K562 (cell line): ENCODE data around the gene MCAM. TPM values are rescaled to one million over a fixed set of nuclear protein-coding genes. Genes with fewer than 3 reads are reported as not detected.

Experiments used
- ATAC-seq: fragments of 200-7000 bp; cut with Tn5 transposase; 3 replicates; pipeline ENCODE4 v1.9.1; 2020; ENCODE audit warnings: moderate library complexity
- BruUV-seq: library from RNA; stranded (reverse); fragments of 400-500 nt; replicated peaks from 2 replicates; lab custom pipeline; 2021; lab: Mats Ljungman, UMichigan
- CTCF ChIA-PET: fragments of 300-600 bp; formaldehyde crosslinking; extraction: SDS; loops from one replicate; lab custom pipeline; 2021; ENCODE audit warnings: low intra/inter-chr PET ratio; lab: Yijun Ruan, JAX
- POLR2A ChIA-PET: fragments of 300-600, 350-650 bp; sonication (Branson Sonifier 250); formaldehyde crosslinking; extraction: SDS; loops from one replicate; lab custom pipeline; 2021; ENCODE audit warnings: antibody characterized with exemption, inconsistent platforms; lab: Yijun Ruan, JAX
- DNase-seq, 4 experiments: peaks; one replicate each; pipeline versions ENCODE4 v3.0.0 to v3.0.0-alpha.2; 2011 to 2018; ENCODE audit warnings: low spot score in 3 of 4, mixed read lengths in 3 of 4; ENCODE audit errors: extremely low read depth in 1 of 4
- FAIRE-seq: peaks from 2 replicates; lab custom pipeline; 2011; peaks lifted over from hg19 to GRCh38; lab: Jason Lieb, UNC
- H2AFZ ChIP-seq: 2 replicates; pipeline ENCODE4 v1.6.0; 2011; ENCODE audit warnings: low read depth, low read length, control low read depth, inconsistent platforms
- H3K27ac ChIP-seq: fragments of 200-600 bp; 3 replicates; pipeline ENCODE4 v1.8.0; 2011; ENCODE audit warnings: low read depth, mild to moderate bottlenecking, control low read depth, inconsistent platforms, low read length, moderate library complexity, mixed read lengths; ENCODE audit errors: extremely low read depth
- H3K27me3 ChIP-seq, 2 experiments: fragments of 300-600 bp in 1 of 2; 2 replicates in 1 of 2; 3 replicates in 1 of 2; pipeline versions ENCODE4 v1.6.0 to v1.8.0; 2011; ENCODE audit warnings: inconsistent platforms in 2 of 2, low read length in 2 of 2, mild to moderate bottlenecking in 1 of 2, mixed read lengths in 1 of 2, moderate library complexity in 1 of 2; ENCODE audit not compliant: control insufficient read depth in 2 of 2, insufficient read depth in 2 of 2
- H3K36me3 ChIP-seq: fragments of 300-600 bp; 3 replicates; pipeline ENCODE4 v1.8.0; 2011; ENCODE audit warnings: mild to moderate bottlenecking, low read length, inconsistent platforms; ENCODE audit not compliant: control insufficient read depth, insufficient read depth
- H3K4me1 ChIP-seq, 2 experiments: fragments of 200-600 bp in 1 of 2; replicated peaks in 1 of 2; 2 replicates in 1 of 2; 3 replicates in 1 of 2; pipeline versions ENCODE4 v1.5.1 to v1.8.0; 2011; ENCODE audit warnings: inconsistent platforms in 2 of 2, low read length in 2 of 2, mild to moderate bottlenecking in 1 of 2, mixed read lengths in 1 of 2, moderate library complexity in 1 of 2; ENCODE audit not compliant: control insufficient read depth in 2 of 2, insufficient read depth in 2 of 2
- H3K4me2 ChIP-seq: 2 replicates; pipeline ENCODE4 v1.6.1; 2011; ENCODE audit warnings: low read length, control low read depth, inconsistent platforms, mixed read lengths; ENCODE audit not compliant: insufficient read depth
- H3K4me3 ChIP-seq: fragments of 200-600 bp; sonication (generic), shearing (Covaris generic); 2 replicates; pipeline ENCODE4 v1.5.1; 2016; ENCODE audit warnings: control low read depth, inconsistent platforms
- H3K79me2 ChIP-seq: fragments of 200-600 bp; 3 replicates; pipeline ENCODE4 v1.8.0; 2011; ENCODE audit warnings: low read length, inconsistent platforms; ENCODE audit not compliant: control insufficient read depth, insufficient read depth
- H3K9ac ChIP-seq, 2 experiments: 2 replicates each; pipeline versions ENCODE4 v1.6.0 to v1.6.1; 2011; ENCODE audit warnings: low read depth in 2 of 2, low read length in 2 of 2, control low read depth in 1 of 2, inconsistent platforms in 1 of 2, mild to moderate bottlenecking in 1 of 2, mixed read lengths in 1 of 2; ENCODE audit not compliant: insufficient read depth in 1 of 2
- H3K9me1 ChIP-seq: one replicate; pipeline ENCODE4 v1.6.0; 2011; ENCODE audit warnings: inconsistent platforms, mild to moderate bottlenecking, low read length, moderate library complexity; ENCODE audit not compliant: control insufficient read depth, insufficient read depth
- H3K9me3 ChIP-seq: replicated peaks from 2 replicates; pipeline ENCODE4 v1.5.1; 2011; ENCODE audit warnings: low read depth, low read length, inconsistent platforms; ENCODE audit not compliant: control insufficient read depth, insufficient read depth
- H4K20me1 ChIP-seq: replicated peaks from 2 replicates; pipeline ENCODE4 v1.6.1; 2011; ENCODE audit warnings: low read length, inconsistent platforms, mixed read lengths; ENCODE audit not compliant: control insufficient read depth, insufficient read depth
- BRD4 ChIP-seq: fragments of 200-600 bp; sonication (generic); IDR thresholded peaks from 2 replicates; pipeline ENCODE4 v1.6.1; 2017; ENCODE audit warnings: inconsistent platforms
- CBFB ChIP-seq: sonication (generic); formaldehyde crosslinking; IDR thresholded peaks from 2 replicates; pipeline ENCODE4 v1.4.0; 2020; ENCODE audit warnings: mild to moderate bottlenecking, missing genetic modification reagents
- CBX3 ChIP-seq, 2 experiments: IDR thresholded peaks; 1 replicate in 1 of 2; 2 replicates in 1 of 2; pipeline ENCODE4 v1.6.1; 2012; ENCODE audit warnings: inconsistent platforms in 2 of 2, low read length in 2 of 2, borderline replicate concordance in 1 of 2, control low read depth in 1 of 2
- DIDO1 ChIP-seq: fragments of 450-650 bp; IDR thresholded peaks from 2 replicates; pipeline ENCODE4 v1.6.1; 2016; ENCODE audit warnings: low read depth, missing biosample characterization, missing genetic modification characterization
- PTBP1 ChIP-seq: fragments of 200-400 bp; formaldehyde crosslinking; IDR thresholded peaks from 2 replicates; pipeline ENCODE4 v1.6.1; 2017; ENCODE audit warnings: low read depth, low read length
- RAD21 ChIP-seq, 2 experiments: fragments of 250-450 bp in 1 of 2; fragments of 450-650 bp in 1 of 2; sonication (Bioruptor Pico) in 1 of 2; formaldehyde crosslinking in 1 of 2; IDR thresholded peaks in 1 of 2; conservative IDR thresholded peaks in 1 of 2; 2 replicates each; pipeline versions ENCODE4 v1.4.0 to v1.8.0; 2020 to 2022; ENCODE audit warnings: mild to moderate bottlenecking in 2 of 2, moderate library complexity in 1 of 2
- RBBP5 ChIP-seq: fragments of 200-600 bp; sonication (generic); IDR thresholded peaks from 2 replicates; pipeline ENCODE4 v1.6.1; 2012; ENCODE audit warnings: borderline replicate concordance, mild to moderate bottlenecking, low read length, control low read depth, inconsistent platforms; ENCODE audit not compliant: insufficient read depth, poor library complexity, severe bottlenecking
- SIX5 ChIP-seq, 2 experiments: IDR thresholded peaks; 2 replicates each; pipeline ENCODE4 v1.6.1; 2011; ENCODE audit warnings: low read length in 2 of 2, borderline replicate concordance in 1 of 2, low read depth in 1 of 2, mild to moderate bottlenecking in 1 of 2, moderate library complexity in 1 of 2; ENCODE audit not compliant: insufficient read depth in 1 of 2
- SLC30A9 ChIP-seq: fragments of 250-450 bp; sonication (Bioruptor Pico); IDR thresholded peaks from 2 replicates; pipeline ENCODE4 v1.8.0; 2022; ENCODE audit warnings: mild to moderate bottlenecking, moderate library complexity
- TAF9B ChIP-seq: fragments of 450-650 bp; IDR thresholded peaks from 2 replicates; pipeline ENCODE4 v1.6.1; 2018; ENCODE audit warnings: mild to moderate bottlenecking; ENCODE audit not compliant: partially characterized antibody
- TRIM28 ChIP-seq: fragments of 450-650 bp; IDR thresholded peaks from 2 replicates; pipeline ENCODE4 v1.6.1; 2017
- ZBTB8A ChIP-seq: fragments of 450-650 bp; IDR thresholded peaks from 2 replicates; pipeline ENCODE4 v1.6.1; 2018; ENCODE audit warnings: mild to moderate bottlenecking, moderate library complexity; ENCODE audit not compliant: partially characterized antibody
- ZFX ChIP-seq: sonication (generic); formaldehyde crosslinking; IDR thresholded peaks from 2 replicates; pipeline ENCODE4 v1.8.0; 2022; ENCODE audit warnings: mild to moderate bottlenecking, missing genetic modification reagents, moderate library complexity
- ZNF589 ChIP-seq: fragments of 200-800 bp; sonication (Bioruptor generic); IDR thresholded peaks from 2 replicates; pipeline ENCODE4 v1.6.1; 2016; ENCODE audit warnings: low read depth, missing genetic modification characterization, missing compliant biosample characterization
- ZNF707 ChIP-seq: fragments of 250-450 bp; sonication (Bioruptor Pico); conservative IDR thresholded peaks from 2 replicates; pipeline ENCODE4 v1.8.0; 2022; ENCODE audit warnings: inconsistent platforms, mild to moderate bottlenecking, moderate library complexity
- ZNF764 ChIP-seq: fragments of 250-450 bp; sonication (Bioruptor Pico); IDR thresholded peaks from 2 replicates; pipeline ENCODE4 v1.4.0; 2020; ENCODE audit warnings: low read depth, mild to moderate bottlenecking, moderate library complexity
- ZNF830 ChIP-seq: fragments of 250-450 bp; sonication (Bioruptor Pico); IDR thresholded peaks from 2 replicates; pipeline ENCODE4 v1.5.0; 2021; ENCODE audit warnings: mild to moderate bottlenecking
- WGBS: fragments of 100-300 bp; shearing (Covaris generic); methylation state at CpG from one replicate; pipeline ENCODE4 v1.1.6; 2016; ENCODE audit warnings: low coverage, mixed read lengths; ENCODE audit not compliant: insufficient coverage; ENCODE audit errors: missing lambda C conversion rate; 5-methylcytosine and 5-hydroxymethylcytosine counted together
- in situ Hi-C: fragments of 300-500 bp; cut with MboI; formaldehyde crosslinking; loops from 4 replicates; pipeline ENCODE4 v1.15.0; 2018; ENCODE audit warnings: inconsistent platforms, mixed read lengths
- intact Hi-C: fragments of 100-400 bp; cut with micrococcal nuclease; formaldehyde crosslinking; loops from 2 replicates; pipeline ENCODE4 v1.14.2; 2022
- polyA plus RNA-seq, 8 experiments: library from polyadenylated mRNA; depleted of rRNA in 4 of 8; stranded (reverse) in 5 of 8; unstranded in 3 of 8; fragments of >200 nt; fragmentation: Nextera tagmentation in 2 of 8; fragmentation: Illumina TruSeq in 1 of 8; extraction: Ambion mirVana in 2 of 8; extraction: Trizol in 1 of 8; gene quantifications; 2 replicates each; pipeline versions ENCODE4 v1.2.1 to v1.2.3, GENCODE V29; 2011 to 2014; ENCODE audit warnings: inconsistent platforms in 1 of 8, missing spikeins in 1 of 8
- total RNA-seq, 7 experiments: library from RNA; depleted of rRNA in 6 of 7; stranded (reverse); fragments of >200 nt in 6 of 7; fragmentation: Illumina TruSeq in 2 of 7; extraction: Trizol in 2 of 7; gene quantifications; 2 replicates each; pipeline versions ENCODE4 v1.2.1 to v1.2.3, GENCODE V29; 2011 to 2021; ENCODE audit warnings: low replicate concordance in 1 of 7
- TF ChIP-seq, protein P1 (sequence below): fragments of 200-800 bp; sonication (Bioruptor generic); IDR thresholded peaks from 2 replicates; pipeline ENCODE4 v1.6.1; 2017; ENCODE audit warnings: missing genetic modification characterization, missing compliant biosample characterization

Gene MCAM
- total and polyA plus RNA-seq, 9 of the 15 experiments (the other 6 are each of a cell fraction or from before 2014, with no cell fraction given): 14.7 to 118 (median 53.6) TPM

GRCh38 chr11:119293461-119293860, 23.5 kb downstream of the MCAM start (continued):
- TF ChIP-seq ZNF707 (CRISPR knock-in tag) (no peak), TAF9B (no peak), ZNF589 (no peak), RAD21 (CRISPR knock-in tag; conservative IDR thresholded peaks at IDR 0.05 in 1 of 2, IDR thresholded peaks at IDR 0.05 in 1 of 2) (no peak)

- H3K4me3 ChIP-seq: no peak overlapping the region
- CTCF ChIA-PET: no interaction called here
- DNase-seq: no peak
- H4K20me1 ChIP-seq: no peaks in the 10 kb centered on the region
- H3K4me2 ChIP-seq: no peak overlapping the region
- H3K36me3 ChIP-seq: peaks cover 31% of the 10 kb centered on the region; the same call in 2 of the 3 replicates
- 87% methylated on average over 10 of the region's 10 CpGs for WGBS
- intact Hi-C loops (no loop called here), in situ Hi-C loops (no loop called here)
- no peak overlapping the region for H3K9ac ChIP-seq
- ATAC-seq: no peak
- BruUV-seq: no TSS peak
- no peaks in the 10 kb centered on the region for H3K4me1 ChIP-seq
- H3K79me2 ChIP-seq: no peaks in the 10 kb centered on the region
- H3K9me3 ChIP-seq: peaks cover 7% of the 10 kb centered on the region
- H3K27ac ChIP-seq: no peak overlapping the region
- FAIRE-seq: no peak
- H2AFZ ChIP-seq: no peak overlapping the region
- POLR2A ChIA-PET: no interaction called here
- H3K9me1 ChIP-seq: no peaks in the 10 kb centered on the region
- no peaks in the 10 kb centered on the region for H3K27me3 ChIP-seq
- no peak for TF ChIP-seq ZNF764 (CRISPR knock-in tag)
- TF ChIP-seq ZNF830 (CRISPR knock-in tag): no peak
- no peak for TF ChIP-seq SLC30A9 (CRISPR knock-in tag)
- TF ChIP-seq CBFB: no peak
- no peak for TF ChIP-seq ZBTB8A
- no peak for TF ChIP-seq SIX5 (IDR thresholded peaks at IDR 0.05; ENCODE audit: borderline replicate concordance in 1 of 2, insufficient read depth in 1 of 2, low read depth in 1 of 2, low read length in 2 of 2)
- no peak for TF ChIP-seq DIDO1 (tag)
- peak in 1 of 2 experiments; percentile 96; a peak in 2 of 3 replicates for TF ChIP-seq CBX3 (IDR thresholded peaks at IDR 0.05; ENCODE audit: borderline replicate concordance in 1 of 2, low read length in 2 of 2)
- no peak for TF ChIP-seq RBBP5
- TF ChIP-seq PTBP1: no peak
- peak; percentile 98 for TF ChIP-seq TRIM28
- no peak for TF ChIP-seq ZFX (CRISPR knock-in tag)
- TF ChIP-seq BRD4: no peak
- TF ChIP-seq, protein P1, sequence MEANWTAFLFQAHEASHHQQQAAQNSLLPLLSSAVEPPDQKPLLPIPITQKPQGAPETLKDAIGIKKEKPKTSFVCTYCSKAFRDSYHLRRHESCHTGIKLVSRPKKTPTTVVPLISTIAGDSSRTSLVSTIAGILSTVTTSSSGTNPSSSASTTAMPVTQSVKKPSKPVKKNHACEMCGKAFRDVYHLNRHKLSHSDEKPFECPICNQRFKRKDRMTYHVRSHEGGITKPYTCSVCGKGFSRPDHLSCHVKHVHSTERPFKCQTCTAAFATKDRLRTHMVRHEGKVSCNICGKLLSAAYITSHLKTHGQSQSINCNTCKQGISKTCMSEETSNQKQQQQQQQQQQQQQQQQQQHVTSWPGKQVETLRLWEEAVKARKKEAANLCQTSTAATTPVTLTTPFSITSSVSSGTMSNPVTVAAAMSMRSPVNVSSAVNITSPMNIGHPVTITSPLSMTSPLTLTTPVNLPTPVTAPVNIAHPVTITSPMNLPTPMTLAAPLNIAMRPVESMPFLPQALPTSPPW (CRISPR knock-in tag): no peak
Measured at GRCh38 chr11:119290894-119291497, 25.9 kb downstream of the MCAM start.
